CD1c-positive myeloid dendritic cell (primary cell): ENCODE results near the gene PCNX3.

Source experiments
- DNase-seq: peaks from one replicate; pipeline ENCODE4 v3.0.0-alpha.2; 2016; ENCODE audit errors: extremely low spot score

PCNX3 gene

GRCh38 chr11:65598258-65598699 is 17.3 kb upstream of the PCNX3 start:
- DNase-seq, result no peak

- DNase-seq, result no peak
Measured at GRCh38 chr11:65599216-65599954, 16.2 kb upstream of the PCNX3 start.

- no peak for DNase-seq
Measured at GRCh38 chr11:65599955-65600246, 15.7 kb upstream of the PCNX3 start.

- no peak for DNase-seq
Measured at GRCh38 chr11:65604258-65604657, 11.3 kb upstream of the PCNX3 start.

DNA sequence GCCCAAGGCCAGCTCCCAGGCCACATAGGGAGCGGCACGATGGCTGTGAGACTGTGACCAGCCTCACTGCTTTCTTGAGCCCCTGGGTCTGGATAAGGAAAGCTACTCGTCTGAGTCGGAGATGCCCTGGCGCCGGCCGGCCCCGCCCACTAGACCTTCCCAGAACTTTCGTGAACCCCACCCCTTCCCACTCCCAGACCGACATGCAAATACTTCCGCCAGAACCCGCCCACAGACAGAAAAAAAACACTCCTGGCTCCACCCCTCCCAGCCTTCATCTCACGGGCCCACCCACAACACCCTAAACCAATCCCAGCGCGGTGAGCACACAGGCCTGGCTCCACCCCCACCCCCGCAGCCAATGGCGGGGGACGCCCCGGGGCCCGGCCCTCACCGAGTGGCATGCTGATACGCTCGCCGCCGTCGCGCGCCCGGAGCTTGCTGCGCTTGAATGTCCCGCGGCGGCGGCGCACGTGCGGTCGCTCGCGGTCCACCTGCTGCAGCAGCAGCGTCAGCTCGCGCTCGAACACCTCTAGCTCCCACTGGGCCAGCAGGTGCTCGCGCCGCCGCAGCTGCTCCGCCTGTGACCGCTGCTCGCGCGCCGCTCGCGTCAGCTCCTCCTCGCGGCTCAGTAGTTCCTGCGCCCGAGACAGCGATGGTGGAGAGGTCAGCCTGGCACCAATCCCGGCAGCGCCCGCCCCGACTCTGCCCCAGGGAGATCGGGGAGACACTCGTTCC is 8.5 kb upstream of the PCNX3 start:
- DNase-seq, result no peak

DNA sequence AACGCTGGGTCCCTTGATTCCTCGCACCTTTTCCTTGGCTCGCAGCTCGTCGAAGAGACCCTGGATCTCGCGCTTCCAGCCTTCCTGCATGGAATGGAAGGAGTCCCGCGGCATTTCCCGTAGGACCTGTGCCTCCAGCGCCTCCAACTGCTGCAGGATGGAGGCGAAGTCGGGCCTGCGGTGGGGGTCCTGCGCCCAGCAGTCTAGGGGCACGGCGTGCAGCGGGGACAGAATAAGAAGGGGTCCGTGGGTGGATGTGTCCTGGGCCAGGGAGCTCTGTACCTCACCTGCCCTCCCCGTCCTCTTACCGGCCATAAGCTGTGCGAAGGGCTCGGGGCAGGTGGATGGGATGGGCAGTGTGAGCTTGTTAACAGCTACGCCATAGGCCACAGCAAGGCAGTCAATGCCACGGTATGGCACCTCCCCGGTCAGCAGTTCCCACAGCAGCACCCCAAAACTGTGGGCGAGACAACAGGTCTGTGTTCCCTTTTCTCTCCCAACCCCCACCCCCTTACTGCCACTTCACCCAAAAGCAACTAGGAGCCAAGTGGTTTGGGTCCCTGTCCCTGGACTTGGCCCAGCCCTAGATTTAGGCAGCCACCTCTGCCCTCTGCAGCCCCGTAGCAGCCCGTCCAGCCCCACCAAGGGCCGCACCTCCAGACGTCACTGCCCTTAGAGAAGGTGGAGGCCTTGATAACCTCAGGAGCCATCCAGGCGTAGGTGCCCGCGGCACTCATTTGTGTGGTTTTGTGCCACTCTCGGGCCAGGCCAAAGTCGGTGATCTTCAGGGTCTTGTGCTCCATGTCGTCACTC is 7.8 kb upstream of the PCNX3 start:
- DNase-seq, result no peak

DNA sequence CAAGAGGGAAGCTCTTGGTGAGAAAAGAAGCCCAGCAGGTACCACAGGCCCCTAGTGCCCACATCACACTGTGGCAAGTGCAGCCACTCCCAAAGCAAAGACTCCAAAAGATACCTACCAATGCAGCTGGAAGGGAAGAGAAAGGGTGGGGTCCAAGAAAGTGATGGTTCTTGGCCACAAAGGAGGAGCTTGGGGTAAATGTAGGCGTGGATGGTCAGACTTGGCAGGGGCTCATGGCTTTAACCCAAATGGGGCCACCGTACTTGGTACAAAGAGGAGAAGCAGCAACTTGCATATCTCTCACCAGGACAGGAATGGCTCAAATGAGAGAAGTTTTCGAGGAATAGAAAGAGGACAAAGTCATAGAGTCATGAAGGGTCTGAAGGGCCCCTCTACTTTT is 6.3 kb upstream of the PCNX3 start:
- no peak for DNase-seq

DNA sequence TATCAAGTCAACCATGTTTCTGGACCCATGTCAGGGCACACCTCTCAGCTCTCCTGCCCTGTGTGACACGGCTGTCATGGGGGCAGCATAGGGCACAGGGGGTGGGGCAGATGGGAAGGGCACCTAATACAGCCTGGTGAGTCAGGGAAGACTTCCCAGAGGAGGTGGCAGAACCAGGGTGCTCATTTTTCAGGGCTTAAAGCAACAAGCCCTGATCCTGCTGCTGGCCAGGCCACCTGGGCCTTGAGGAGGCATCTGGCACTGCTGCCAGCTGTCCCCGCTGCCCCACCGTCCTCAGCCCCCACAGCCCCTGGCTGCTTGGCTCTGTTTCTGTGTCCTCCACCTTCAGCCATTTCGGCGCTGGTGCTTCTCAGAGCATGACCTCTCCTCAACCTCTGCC is 5.9 kb upstream of the PCNX3 start:
- no peak for DNase-seq

DNA sequence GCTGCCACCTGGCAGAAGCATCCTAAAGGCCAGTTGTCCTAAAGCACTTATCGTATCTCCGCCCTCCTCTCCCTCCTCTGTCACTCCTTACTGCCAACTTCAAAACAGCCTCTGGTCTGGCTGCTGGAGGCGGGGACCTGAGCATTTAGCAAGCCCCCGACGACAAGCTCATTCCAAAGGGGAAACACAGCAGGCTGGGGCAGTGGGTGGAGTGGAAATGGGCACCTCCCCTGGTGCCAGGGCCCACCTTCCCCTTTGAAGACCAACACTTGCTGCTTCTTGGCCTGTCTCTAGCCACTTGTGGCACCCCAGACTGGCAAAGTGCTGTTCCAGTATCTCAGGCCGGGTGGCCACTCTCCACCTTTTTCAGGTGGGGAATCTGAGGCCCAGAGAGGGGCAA is 5.2 kb upstream of the PCNX3 start:
- no peak for DNase-seq

GRCh38 chr11:65611028-65611757 is 4.4 kb upstream of the PCNX3 start:
- DNase-seq, result peak; percentile 85

DNA sequence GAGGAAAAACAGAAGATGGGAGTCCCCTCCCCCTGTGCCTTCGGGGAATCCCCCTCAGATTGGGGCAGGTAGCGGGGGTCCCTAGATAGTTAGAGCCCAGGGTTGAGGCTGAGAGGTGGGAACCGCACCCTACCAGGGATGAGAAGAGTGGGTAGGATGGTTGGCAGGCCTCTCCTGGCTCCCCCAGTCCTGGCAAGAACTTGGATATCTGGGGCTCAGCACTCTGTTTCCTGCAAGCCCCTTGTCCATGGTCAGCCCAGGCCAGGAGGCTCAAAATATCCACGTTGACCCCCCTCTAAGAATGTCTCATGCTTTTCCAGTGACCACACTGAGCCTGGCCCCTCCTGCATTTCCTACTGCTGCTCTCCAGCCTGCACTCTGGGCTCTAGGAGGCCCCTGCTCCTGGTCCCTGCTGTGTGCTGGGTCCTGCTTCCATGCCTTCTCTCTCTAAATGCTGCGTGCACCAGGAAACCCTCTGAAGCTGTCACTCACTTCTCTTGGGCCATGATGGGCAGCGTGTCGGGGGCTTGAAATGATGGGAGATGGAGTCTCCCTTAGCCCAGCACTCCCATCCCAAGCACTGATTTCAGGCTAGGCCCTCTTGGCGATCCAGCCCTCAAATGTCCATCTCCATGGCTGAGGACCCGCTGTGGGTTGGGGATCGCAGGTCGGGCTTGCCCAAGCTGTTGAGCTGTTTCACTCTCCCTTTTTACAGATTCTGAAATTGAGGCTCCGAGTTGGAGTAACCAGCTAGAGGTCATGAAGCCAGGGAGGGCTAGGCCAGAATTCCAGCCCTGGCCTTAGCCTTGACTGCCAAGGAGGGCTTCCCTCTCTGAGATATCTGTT is 3.6 kb upstream of the PCNX3 start:
- DNase-seq, result no peak

GRCh38 chr11:65612691-65613090 is 2.9 kb upstream of the PCNX3 start:
- DNase-seq, result no peak

DNA sequence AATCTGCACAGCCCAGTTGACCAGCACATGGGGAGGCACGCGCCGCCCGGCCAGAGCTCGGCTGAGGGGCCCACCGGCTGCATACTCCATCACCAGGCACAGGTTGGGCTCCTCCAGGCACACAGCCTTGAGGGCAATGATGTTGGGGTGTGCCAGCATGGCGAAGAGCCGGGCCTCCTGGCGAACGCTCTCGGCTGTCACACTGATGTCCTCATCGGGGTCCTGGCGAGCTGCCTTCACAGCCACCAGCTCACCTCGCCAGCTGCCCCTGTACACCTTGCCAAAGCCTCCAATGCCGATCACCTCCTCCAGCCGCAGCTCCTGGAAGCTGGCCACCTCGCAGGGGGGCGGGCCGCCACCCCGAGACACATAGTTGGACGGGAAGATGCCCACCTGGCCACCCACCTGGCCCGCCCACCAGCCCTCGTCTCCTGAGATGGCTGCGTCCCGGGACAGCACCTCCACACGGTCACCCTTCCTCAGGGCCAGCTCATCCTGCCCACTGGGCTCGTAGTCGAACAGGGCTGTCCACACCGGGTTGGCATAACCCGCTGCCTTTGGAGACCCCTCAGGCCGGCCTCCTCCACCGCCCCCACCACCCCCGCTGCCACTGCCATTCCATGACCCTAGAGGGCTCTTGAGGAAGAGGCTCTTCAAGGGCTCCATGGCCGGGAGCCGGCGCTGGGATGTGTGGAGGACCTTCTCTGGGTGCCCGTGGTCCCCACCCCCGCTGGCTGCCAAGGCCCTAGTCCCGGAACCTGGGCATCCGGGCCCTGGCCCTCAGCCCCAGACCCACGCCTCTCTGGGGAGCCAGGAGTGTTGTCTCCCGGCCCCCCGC is 2.3 kb upstream of the PCNX3 start:
- no peak for DNase-seq

GRCh38 chr11:65615950-65616574 is 486 bp downstream of the PCNX3 start:
- no peak for DNase-seq

DNA sequence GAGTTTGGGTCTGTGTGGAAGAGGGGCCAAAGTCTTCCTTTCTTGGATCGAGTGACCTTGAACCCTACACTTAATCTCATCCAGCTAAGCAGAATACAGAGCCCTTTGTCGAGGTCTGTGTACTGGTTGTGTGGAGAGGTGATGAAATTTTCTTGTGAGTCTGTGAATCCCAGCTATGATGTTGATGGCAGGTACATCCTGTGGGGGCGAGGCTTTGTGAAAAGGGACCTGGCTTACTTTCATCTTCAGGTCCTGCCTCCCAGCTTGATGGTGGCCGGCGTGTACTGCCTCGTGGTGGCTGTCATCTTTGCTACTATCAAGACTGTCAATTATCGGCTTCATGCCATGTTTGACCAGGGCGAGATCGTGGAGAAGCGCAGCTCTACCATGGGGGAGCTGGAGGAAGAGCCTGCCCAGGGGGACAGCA is 1.0 kb downstream of the PCNX3 start:
- no peak for DNase-seq

DNA sequence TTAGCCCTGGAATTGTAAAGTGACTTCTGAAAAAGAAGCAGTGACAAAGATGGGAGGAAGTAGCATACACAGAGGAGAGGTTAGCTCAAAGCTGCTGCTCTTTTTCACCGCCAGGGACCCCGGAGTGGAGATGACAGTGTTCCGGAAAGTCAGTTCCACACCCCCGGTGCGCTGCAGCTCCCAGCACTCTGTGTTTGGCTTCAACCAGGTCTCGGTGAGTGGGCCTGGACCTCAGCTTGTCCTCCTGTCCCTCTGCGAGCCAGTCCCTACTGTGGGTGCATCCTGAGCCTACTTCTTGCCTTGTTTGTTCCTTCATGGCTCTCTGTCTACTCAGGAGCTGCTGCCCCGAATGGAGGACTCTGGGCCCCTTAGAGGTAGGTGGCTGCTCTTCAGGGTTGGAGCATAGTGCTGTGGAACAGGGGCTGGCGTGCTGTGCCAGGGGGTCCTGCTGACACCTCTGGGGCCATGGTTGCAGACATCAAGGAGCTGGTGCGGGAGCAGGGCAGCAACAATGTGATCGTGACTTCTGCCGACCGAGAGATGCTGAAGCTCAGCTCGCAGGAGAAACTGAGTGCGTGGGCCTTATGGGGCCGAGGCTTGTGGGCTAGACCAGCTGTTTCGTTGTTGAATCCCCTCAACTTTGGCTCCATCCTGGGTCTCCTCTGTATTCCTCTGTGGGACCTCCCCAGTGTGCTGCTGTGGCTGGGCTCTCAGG is 1.7 kb downstream of the PCNX3 start:
- no peak for DNase-seq

GRCh38 chr11:65617990-65618751 is 2.6 kb downstream of the PCNX3 start:
- no peak for DNase-seq

GRCh38 chr11:65618763-65619162 is 3.2 kb downstream of the PCNX3 start:
- no peak for DNase-seq
